ENCODE measurements around the gene DAB1. TPM values are rescaled to one million over a fixed set of nuclear protein-coding genes. Genes with fewer than 3 reads are reported as not detected.

The DAB1 gene
- total RNA-seq, 3 donors from 2014 or later = 0.61 to 2.0 (median 0.92) TPM

DNA sequence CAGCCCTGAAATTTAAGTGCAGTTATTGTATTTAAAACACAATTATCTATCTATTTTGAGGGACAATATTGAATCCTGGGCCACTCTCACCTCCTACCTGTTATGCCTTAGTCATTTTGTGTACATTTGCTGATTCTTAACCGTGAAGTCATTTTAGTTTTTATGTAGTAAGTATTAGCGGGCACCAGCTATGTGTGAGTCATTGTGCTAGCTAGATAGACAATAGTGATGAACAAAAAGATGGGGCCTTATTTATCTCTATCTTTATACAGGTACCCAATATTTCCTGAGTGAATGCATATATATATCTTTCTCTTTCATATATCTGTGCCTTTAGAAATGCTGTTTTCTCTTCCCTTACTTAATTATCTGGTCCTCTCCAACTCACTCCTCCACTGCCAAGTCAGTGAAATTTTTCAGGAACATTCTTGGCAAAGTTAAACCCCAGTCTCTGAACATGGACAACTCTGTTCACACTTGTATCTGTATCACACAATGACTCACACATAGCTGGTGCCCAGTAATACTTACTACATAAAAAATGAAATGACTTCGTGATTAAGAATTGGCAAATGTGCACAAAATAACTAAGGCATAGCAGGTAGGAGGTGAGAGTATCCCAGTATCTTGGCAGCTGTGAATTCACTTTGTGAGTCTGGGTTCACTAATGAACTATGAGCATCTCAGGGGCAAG lies 292.0 kb downstream of the DAB1 start:
- DNase-seq (no peak), ATAC-seq (no peak)
- Histone ChIP-seq H3K36me3 (ENCODE audit: low read depth) (no peaks in the 10 kb centered on the region), H3K4me1 (ENCODE audit: low read depth) (no peaks in the 10 kb centered on the region), H3K4me3 (no peak overlapping the region), H3K9me3 (no peaks in the 10 kb centered on the region)
- TF ChIP-seq, protein P1, sequence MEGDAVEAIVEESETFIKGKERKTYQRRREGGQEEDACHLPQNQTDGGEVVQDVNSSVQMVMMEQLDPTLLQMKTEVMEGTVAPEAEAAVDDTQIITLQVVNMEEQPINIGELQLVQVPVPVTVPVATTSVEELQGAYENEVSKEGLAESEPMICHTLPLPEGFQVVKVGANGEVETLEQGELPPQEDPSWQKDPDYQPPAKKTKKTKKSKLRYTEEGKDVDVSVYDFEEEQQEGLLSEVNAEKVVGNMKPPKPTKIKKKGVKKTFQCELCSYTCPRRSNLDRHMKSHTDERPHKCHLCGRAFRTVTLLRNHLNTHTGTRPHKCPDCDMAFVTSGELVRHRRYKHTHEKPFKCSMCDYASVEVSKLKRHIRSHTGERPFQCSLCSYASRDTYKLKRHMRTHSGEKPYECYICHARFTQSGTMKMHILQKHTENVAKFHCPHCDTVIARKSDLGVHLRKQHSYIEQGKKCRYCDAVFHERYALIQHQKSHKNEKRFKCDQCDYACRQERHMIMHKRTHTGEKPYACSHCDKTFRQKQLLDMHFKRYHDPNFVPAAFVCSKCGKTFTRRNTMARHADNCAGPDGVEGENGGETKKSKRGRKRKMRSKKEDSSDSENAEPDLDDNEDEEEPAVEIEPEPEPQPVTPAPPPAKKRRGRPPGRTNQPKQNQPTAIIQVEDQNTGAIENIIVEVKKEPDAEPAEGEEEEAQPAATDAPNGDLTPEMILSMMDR (IDR thresholded peaks at IDR 0.05) = no peak
- intact Hi-C loops (cut with DNase I, micrococcal nuclease) = no loop called here

DNA sequence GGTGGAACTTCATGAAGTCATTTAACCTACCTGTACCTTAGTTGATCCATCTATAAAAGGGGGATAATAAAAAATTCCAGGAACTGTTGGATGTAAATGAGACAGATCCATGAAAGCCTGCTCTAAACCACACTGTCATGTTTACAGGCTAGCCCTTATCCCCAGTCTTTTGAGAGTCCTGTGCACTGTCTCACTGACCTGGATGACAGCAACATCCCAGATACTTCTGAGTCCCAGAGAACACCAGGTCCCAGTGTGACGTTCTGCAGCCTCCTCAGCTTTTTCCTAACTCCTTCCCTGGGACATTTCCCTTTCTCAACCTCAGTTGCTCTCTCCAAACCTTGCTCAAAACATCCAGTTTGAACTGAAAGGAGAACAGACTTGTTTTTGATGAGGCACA lies 292.6 kb downstream of the DAB1 start:
- intact Hi-C loops (cut with DNase I, micrococcal nuclease) = no loop called here
- no peak for ATAC-seq

DNA sequence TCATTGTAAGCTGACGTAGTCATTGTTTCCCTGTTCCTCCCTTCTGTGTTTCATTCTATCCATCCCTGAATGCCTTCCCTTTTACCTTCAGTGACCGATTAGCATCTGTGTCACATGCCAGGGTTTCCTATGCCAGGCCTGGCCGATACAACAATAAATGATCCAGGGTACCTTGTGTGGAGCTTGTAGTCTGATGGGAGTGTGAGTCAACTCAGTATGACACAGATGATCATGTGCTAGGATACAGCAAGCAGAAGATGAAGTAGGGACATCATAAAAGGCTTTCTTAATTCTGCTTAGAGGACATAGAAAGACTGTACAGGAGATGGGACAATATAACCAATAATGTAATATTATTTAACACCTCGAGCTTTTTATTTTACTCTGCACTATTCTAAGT lies 294.0 kb downstream of the DAB1 start:
- ATAC-seq = no peak
- intact Hi-C loops (cut with DNase I, micrococcal nuclease) = no loop called here
- TF ChIP-seq, protein P1 (IDR thresholded peaks at IDR 0.05) = no peak

More for the DNA sequence above, 292.6 kb downstream of the DAB1 start:
- no peaks in the 10 kb centered on the region for H3K36me3 ChIP-seq (ENCODE audit: low read depth)
- TF ChIP-seq, protein P1 (IDR thresholded peaks at IDR 0.05) = no peak
- no peak for DNase-seq
- H3K9me3 ChIP-seq = no peaks in the 10 kb centered on the region
- no peak overlapping the region for H3K4me3 ChIP-seq
- H3K4me1 ChIP-seq (ENCODE audit: low read depth) = no peaks in the 10 kb centered on the region

DNA sequence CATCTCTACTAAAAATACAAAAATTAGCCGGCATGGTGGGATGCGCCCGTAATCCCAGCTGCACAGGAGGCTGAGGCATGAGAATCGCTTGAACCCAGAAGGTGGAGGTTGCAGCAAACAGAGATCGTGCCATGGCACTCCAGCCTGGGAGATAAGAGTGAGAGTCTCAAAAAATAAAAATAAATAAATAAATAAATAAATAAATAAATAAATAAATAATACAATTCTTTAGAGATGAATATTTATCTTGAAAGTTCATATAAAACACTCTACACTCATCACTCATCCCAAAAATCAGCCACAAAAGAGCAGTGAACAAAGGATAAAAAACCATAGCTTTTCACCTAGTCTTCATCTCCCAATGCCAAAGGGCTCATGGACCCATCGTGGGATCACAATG lies 295.9 kb downstream of the DAB1 start:
- ATAC-seq (no peak), DNase-seq (no peak)
- no peaks in the 10 kb centered on the region for H3K36me3 ChIP-seq (ENCODE audit: low read depth)
- no peaks in the 10 kb centered on the region for H3K4me1 ChIP-seq (ENCODE audit: low read depth)
- TF ChIP-seq, protein P1 (IDR thresholded peaks at IDR 0.05) = no peak
- no peaks in the 10 kb centered on the region for H3K9me3 ChIP-seq
- H3K4me3 ChIP-seq = no peak overlapping the region
- intact Hi-C loops (cut with DNase I, micrococcal nuclease) = no loop called here

More for the DNA sequence above, 294.0 kb downstream of the DAB1 start:
- Histone ChIP-seq H3K9me3 (no peaks in the 10 kb centered on the region), H3K36me3 (ENCODE audit: low read depth) (no peaks in the 10 kb centered on the region), H3K4me3 (no peak overlapping the region), H3K4me1 (ENCODE audit: low read depth) (no peaks in the 10 kb centered on the region)
- DNase-seq = no peak

DNA sequence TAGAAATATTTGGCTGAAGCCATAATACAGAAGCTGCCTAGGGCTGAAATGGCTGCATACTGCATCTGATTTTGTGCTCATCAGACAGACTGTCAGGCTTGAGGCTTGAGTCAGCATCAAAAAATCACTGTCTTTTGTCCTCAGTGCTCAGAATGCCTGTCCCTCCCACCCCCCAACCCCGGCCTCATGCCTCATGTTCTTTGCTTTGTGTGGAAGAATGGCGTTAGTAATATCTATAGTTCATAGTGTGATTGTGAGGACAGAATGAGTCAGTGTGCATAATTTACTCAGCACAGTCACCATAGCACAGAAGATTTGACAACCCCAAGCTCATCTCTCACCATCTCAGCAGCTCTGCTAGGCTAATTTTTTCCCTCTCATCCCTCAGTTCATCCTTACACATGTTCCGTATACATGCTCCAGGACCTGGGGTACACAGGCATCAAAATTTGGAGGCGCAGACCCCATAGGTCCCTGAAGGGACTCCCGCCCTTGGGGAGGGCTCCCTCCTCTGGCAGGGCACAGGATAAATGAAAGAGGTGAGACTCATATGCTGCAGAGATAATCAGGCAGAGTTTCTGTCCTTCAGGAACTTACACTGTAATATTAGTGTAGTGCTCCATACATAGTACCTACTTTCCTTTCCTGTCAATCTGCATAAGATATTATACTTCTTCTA lies 299.0 kb downstream of the DAB1 start:
- H3K4me1 ChIP-seq (ENCODE audit: low read depth) = no peaks in the 10 kb centered on the region
- no peak overlapping the region for H3K4me3 ChIP-seq
- no peaks in the 10 kb centered on the region for H3K9me3 ChIP-seq
- no peaks in the 10 kb centered on the region for H3K36me3 ChIP-seq (ENCODE audit: low read depth)
- intact Hi-C loops (cut with DNase I, micrococcal nuclease) = no loop called here
- DNase-seq (no peak), ATAC-seq (no peak)
- TF ChIP-seq, protein P1 (IDR thresholded peaks at IDR 0.05) = no peak
